Glomerular visceral epithelial cell (primary cell): ENCODE data around the gene RAVER1.

Source experiments
- DNase-seq: peaks from one replicate; pipeline ENCODE4 v3.0.0-alpha.2; 2016; ENCODE audit errors: extremely low spot score

The RAVER1 gene

DNA sequence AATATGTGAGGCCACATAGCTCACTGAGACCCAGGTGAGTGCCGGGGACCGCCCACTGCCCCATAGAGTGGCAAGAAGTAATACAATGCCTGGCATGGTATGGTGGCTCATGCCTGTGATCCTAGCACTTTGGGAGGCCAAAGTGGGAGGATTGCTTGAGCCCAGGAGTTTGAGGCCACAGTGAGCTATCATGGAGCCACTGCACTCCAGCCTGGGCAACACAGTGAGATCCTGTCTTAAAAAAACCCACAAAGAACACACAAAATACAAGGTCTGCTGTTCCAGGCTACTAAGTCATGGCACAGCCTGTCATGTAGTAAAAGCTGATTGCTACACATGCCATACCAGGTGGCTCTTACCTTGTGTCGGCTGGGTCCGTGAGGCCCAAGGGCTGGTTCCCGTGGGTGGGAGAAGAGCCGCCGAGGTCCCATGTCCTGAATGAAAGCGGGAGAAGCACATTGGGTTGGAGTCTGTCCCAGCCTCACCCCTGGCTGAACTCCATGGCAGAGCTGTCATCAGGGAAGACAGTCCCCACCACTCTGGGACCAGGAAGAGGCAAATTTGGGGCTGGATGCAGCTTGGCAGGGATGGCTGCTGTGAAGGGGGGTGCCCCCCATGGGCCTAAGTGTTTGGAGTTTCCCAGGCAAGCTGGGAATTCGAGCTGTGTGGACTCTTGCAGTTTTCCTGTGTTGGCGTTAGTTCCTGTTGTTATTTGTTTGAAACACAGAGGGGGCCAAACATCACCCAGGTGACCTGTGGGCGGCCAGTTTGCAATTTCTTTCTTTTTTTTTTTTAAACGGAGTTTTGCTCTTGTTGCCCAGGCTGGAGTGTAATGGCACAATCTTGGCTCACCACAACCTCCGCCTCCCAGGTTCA lies 14.3 kb downstream of the RAVER1 start:
- DNase-seq: no peak

GRCh38 chr19:10317857-10318462 lies 15.4 kb downstream of the RAVER1 start:
- no peak for DNase-seq

DNA sequence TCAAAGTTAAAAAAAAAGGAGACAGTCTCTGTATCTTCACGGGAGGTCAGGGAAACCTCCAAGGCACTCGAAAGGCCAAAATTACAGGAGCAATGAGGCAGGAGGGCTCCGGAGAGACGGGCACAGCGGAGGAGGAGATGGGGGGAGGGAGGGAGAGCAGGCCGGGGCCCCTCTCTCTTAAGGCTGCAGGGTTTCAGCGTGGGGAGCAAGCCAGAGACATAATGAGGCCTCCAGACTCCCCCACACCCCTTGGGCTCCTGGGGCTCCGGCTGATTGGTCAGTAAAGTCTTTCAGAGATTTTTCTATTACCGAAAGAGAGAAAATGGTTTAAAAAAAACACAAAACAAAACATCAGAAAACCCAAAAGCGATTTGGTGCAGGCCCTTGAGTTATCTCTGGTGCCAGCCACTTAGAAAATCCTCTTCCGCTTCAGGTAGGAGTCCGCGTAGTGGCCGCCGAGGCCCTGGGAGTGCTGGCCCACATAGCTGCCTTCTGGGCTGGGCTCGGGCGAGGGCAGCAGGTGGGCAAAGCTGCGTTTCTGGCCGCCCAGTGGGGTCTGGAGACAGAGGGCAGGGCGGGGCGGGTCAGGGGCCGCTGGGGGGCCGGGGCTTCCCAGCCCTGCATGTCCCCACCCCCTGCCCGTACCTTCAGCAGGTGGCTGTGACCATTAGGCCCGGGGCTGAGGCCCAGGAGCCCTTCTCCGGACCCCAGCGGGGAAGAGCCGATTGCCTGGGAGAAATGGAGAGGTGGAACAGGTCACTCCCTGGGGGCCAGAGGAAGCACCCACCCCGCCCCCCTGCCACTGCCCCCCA lies 16.1 kb downstream of the RAVER1 start:
- DNase-seq: no peak

DNA sequence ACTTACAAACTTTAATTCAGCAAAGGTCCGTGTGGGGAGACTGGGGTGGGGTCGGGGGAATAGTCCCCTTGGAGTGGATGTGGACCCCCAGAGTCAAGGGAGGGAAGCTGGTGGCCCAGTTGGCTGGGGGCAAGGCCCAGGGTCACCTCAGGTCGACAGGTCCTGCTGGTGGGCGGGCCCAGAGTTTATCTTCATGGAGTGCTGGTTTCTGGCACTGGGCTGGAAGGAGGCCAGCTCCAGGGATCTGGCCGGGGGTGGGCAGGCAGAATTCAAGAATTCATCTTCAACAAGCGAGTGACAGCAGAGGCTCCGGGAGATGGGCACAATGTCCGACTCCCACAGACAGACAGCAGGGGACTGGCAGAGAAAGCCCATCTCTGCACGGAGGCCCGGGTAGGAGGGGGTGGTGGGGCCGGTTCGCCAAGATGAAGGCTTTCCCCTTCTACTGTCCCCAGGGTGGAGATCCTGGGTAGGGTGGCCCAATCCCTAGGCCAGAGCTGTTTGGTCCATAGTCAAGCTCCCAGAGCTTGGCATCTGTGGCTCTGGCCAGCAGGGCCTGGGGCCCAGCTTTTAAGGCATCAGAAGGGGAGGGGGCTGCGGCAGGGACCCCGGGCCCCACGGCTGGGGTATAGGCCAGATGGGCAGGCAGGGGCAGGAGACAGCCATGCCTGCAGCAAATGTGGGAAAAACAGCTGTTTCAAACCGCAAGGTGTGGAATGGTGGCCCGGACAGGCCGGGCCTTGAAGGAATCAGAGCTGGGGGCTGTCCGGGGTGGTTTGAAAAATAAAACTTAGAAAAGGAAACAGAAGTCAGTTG lies 16.9 kb downstream of the RAVER1 start:
- peak; percentile 16 for DNase-seq

GRCh38 chr19:10315335-10316214 lies 17.8 kb downstream of the RAVER1 start, which contains the start of gene FDX2:
Gene FDX2 (minus strand): TSS chr19:10316015. CDS start chr19:10315996, 19 bp downstream.
- DNase-seq: peak; percentile 85

- no peak for DNase-seq
These were observed 23.9 kb downstream of the RAVER1 start, which contains the start of gene ZGLP1 for GRCh38 chr19:10309423-10309822. Gene ZGLP1 (minus strand): TSS chr19:10309815.

GRCh38 chr19:10306327-10306726 lies 27.0 kb downstream of the RAVER1 start:
- no peak for DNase-seq

DNA sequence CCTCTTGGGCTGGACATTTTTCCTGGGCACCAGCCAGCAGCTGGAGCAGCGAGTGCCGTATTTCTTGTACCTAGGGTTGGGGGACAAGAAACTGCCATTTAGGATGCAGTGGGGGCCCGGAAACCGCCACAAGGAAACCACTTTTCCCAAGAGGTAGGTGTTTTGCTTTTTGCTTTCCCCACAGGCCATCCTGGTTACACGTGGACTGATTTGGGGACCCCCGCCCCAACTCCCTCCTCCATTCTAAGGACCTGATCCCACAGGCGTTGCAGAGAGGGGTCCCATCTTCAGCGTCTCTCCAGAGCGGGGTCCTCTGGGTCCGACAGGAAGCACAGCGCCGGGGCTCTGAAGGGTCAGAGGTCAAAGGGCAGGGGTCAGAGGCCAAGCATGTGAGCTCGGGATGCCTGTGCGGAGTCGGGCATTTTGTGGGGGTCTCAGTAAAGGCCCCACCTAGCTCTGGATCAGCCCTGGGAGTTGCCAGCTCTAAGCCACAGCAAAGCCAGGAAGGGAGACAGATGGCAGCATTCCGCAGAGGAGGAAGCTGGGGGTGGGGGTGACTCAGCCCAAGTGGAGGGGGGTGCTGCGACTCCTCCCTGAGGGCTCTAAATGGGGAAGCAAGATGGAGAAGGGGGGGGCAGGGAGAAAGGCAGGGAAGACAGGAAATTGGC lies 28.1 kb downstream of the RAVER1 start:
- DNase-seq: no peak

GRCh38 chr19:10299545-10300458 lies 33.5 kb downstream of the RAVER1 start:
- DNase-seq: no peak

- no peak for DNase-seq
These were observed 37.3 kb downstream of the RAVER1 start for GRCh38 chr19:10295847-10296591.

- no peak for DNase-seq
These were observed 38.0 kb downstream of the RAVER1 start for GRCh38 chr19:10295305-10295846.

DNA sequence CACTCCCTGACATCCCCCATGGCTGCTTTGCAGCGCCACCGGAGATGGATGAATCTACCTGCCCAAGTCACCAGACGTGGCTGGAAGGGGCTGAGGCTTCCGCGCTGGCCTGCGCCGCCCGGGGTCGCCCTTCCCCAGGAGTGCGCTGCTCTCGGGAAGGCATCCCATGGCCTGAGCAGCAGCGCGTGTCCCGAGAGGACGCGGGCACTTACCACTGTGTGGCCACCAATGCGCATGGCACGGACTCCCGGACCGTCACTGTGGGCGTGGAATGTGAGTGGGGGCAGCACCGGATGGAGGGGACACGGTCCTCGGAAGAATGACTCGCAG lies 39.0 kb downstream of the RAVER1 start:
- DNase-seq: no peak

DNA sequence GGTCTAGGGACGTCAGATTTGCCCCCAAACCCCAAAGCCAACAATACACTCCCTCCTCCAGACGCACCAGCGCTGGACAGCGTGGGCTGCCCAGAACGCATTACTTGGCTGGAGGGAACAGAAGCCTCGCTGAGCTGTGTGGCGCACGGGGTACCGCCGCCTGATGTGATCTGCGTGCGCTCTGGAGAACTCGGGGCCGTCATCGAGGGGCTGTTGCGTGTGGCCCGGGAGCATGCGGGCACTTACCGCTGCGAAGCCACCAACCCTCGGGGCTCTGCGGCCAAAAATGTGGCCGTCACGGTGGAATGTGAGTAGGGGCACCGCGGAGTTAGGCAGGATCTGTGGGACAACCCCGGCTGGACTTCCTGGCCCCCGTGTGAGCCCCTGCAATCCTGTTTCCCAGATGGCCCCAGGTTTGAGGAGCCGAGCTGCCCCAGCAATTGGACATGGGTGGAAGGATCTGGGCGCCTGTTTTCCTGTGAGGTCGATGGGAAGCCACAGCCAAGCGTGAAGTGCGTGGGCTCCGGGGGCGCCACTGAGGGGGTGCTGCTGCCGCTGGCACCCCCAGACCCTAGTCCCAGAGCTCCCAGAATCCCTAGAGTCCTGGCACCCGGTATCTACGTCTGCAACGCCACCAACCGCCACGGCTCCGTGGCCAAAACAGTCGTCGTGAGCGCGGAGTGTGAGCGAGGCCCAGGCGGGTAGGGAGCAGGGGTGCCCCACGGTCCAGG lies 39.5 kb downstream of the RAVER1 start:
- DNase-seq: no peak

DNA sequence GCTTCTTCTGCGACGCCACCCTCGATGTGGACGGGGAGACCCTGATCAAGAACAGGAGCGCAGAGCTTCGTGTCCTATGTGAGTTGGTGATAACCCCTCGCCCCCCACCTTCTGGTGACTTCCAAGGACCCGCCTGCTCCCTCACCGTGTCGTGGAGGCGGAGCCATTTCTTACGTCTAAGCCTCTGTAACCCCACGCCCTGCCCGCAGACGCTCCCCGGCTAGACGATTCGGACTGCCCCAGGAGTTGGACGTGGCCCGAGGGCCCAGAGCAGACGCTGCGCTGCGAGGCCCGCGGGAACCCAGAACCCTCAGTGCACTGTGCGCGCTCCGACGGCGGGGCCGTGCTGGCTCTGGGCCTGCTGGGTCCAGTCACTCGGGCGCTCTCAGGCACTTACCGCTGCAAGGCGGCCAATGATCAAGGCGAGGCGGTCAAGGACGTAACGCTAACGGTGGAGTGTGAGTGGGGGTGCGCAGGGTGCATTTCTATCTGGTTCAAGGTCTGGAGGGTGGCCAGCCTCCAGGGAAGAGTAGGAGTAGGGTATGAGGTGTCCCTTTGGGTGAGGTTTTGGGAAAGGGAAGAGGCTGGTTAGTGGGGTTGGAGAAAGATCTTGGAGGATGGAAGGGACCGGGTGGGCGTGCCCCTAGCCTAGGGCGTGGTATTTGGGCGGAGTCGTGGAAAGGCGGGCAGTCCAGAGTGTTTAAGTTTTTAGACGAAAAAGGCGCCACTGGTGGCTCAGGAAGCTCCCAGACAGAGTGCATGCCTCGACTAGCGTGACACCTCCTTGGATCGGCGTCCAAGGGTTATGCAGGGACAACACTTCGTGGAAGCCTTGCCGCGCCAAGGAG lies 40.3 kb downstream of the RAVER1 start:
- no peak for DNase-seq

GRCh38 chr19:10292206-10292788 lies 41.0 kb downstream of the RAVER1 start:
- peak; percentile 85 for DNase-seq
